GM21825 (cell line): ENCODE results near the gene KAZN.

Source experiments
- ATAC-seq: cut with Tn5 transposase; IDR thresholded peaks from one replicate; pipeline ENCODE4 v1.9.1; 2021; ENCODE audit warnings: mild to moderate bottlenecking, moderate library complexity; ENCODE audit not compliant: unreplicated experiment

KAZN gene

DNA sequence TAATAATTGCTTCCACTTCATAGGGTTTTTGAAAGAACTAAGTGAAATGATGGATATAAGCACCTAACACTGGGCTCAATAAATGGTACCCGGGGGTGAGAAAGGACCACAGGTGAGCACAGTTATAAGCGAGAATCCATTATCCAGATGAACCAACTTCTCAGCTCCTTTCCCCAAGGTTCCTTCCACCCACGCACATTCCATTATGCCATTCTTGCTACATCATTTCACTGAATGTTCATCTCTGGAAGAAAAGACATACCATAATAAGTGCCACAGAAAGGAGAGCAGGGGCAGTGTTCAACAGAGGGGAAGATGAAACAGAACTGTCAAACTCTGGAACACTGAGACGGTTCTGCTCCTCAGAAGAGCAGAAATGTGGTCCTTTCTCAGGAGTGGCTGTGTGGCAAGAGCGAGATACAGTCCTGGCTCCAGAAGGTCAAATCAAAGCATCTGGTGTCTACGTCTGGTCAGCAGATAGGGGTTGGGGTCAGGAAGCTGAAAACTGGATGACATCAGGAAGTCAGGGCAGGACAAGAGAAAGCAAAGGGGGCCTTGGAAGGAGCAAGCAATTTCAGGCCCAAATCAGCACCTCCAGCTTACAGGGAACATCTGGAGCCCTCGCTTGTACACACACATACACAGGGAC, 299.6 kb downstream of the KAZN start:
- ATAC-seq = no peak

DNA sequence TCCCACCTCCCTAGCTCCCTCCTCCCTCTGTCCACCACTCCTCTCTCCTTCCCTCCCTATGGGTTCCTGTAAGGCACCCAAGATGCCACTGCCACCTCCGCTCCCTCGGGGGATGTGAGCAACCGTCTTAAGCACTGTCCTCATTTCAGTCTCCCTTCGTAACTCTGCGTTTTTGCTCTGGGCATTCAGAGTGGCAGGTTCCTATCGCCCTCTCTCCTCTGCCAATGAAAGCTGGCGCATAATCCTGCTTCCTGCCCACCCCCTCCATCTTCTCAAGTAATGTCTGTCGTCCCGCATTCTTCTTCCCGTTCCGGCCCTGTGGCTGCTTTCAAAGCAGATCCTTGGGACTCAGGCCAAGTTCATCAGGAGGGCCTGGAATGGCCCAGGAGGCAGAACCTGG, 301.2 kb downstream of the KAZN start:
- no peak for ATAC-seq

DNA sequence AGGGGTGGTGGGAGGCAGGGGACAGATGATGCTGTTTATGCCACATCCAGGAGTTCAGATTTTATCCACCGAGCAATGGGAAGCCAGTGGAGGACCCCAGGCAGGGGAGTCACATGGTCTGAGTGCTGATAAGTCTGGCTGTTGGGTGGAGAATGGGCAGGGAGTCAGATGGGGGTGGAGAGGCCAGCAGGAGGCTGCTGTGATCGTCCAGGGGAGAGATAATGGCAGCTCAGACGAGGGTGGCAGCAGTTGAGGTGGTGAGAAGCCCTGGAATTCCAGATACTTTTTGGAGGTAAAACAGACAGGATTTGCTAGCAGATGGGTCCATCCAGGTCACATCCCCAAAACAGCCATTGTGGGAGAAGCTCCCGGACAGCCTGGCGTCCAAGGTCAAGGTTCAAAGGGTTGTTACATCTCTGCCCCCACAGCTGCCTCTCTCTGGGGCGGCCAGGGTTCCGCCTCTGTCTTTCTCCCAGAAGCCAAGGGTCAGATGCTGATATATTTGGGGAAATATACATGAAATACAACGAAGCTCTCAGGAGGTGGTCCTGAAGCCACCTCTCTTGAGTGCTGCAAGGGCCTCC, 303.0 kb downstream of the KAZN start:
- no peak for ATAC-seq

DNA sequence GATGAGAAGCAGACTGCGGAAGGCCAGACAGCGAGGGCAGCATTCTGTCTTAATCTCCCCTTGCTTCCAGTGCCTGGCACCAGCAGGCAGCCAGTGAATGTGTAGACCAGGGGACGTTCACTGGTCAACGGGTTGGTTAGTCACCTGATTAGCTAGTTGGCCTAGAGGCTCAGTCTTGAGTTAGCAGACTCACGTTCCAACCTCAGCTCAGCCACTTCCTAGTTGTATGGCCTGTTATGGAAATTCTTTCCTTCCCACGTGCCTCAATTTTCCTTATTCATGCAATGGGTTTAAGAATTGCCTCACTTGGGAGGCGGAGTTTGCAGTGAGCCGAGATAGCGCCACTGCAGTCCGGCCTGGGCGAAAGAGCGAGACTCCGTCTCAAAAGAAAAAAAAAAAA, 305.4 kb downstream of the KAZN start:
- ATAC-seq = no peak

DNA sequence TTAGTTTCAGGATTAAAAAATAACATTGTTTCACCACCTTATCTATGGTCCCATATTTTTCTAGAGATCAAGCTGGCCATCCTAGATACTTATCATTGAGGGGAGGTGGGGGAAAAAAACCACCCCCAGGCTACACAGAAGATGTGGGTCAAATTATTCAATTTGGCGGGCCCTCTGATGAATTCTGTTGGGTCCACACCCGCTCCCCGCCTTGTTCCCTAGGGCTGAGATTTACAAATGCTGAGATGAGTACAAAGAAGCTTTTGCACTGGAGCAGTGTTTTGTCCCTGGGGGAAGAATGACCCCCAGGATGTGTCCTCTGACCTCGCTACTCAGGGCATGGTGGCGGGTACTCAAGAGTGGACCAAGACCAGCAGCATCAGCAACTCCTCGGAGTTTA, 308.2 kb downstream of the KAZN start:
- no peak for ATAC-seq

DNA sequence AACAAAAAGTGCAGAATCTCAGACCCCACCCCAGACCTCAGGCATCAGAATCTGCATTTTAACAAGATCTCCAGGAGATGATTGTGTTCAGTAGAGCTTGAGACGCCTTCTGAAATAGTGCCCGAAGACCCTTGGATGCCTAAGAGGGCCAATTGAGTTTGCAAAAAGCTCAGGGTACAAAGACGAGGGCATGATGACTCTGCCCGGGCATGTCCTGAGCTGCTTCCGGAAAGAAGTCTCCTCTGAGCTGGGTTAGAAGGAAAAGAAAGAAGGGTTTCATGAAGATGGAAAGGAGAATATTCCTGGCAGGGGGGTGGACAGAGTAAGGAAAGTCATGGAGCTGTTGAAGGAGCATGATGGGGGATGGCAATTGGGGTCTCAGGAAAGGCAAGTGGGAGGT, 308.9 kb downstream of the KAZN start:
- ATAC-seq = no peak

DNA sequence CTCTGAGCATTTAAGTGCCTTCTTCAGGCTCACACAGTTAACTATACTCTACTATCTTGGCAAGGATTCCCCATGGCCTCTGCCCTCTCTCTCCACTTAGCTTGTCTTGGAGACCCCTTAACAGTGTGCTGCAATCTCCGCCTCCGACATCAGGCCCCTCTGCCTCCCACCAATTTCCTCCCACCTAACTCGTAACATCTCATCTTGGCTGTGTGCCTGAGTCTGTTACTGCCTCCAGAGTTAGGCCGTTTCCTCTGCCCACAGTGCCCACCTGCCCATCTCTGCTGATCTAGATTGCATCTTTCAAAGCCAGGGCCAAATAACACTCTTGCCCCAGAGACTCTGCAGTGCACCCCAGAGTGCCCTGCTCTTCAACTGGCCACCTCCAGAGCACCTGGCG, 310.8 kb downstream of the KAZN start:
- ATAC-seq = no peak

DNA sequence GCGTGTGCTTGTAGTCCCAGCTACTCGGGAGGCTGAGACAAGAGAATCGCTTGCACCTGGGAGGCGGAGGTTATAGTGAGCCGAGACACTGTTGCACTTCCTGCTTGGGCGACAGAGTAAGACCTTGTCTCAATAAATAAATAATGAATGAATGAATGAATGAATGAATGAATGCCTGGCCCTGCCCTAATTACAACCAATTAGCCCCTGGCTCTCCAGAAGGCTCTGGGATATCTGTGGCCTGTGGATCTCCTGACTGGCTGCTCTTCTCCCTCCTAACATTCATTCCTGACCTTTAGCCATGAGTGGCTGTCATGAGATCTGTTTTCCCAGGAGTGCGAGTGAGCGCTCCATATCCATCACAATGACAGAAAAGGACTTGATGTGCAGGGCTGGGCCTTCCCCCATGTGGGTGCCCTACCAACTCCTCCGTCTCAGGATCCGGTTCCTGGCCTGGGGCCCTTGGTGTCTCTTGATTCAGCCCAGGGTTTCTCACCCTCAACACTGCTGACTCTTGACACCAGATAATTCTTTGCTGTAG, 311.5 kb downstream of the KAZN start:
- ATAC-seq = no peak

DNA sequence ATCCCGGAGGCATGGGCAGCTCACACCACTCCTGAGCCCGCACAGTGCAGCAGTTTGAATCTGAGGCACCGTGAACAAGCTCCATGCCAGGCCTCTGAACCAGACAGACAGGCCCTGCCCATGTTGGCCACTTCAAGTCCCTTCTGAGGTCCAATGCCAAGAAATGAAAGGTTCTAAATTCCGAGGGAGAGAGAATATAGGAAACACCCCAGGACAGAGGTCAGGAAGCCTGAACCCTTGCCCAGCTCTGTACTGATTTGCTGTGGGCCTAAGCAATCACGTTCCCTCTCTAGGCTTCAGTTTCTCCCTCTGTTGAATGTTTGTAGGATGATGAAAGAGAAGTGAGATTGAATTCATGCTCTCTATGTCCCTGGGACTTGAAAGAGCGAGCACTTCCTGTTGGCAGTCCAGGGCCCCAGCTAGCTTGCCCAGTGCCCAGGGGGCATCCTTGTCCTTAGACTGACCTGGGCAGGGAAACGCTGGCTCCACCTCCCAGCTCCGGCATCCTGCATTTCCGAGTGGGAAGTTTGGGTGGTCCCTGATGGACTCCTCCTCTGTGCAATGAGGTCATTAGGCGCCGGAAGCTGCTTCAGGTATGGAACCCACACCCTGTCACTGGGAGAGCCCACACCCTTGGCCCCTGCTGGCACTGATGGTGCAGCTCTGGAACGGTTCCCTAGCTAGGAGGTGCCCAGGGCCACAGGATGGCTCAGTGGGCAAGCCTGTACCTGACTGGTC, 312.7 kb downstream of the KAZN start:
- no peak for ATAC-seq

DNA sequence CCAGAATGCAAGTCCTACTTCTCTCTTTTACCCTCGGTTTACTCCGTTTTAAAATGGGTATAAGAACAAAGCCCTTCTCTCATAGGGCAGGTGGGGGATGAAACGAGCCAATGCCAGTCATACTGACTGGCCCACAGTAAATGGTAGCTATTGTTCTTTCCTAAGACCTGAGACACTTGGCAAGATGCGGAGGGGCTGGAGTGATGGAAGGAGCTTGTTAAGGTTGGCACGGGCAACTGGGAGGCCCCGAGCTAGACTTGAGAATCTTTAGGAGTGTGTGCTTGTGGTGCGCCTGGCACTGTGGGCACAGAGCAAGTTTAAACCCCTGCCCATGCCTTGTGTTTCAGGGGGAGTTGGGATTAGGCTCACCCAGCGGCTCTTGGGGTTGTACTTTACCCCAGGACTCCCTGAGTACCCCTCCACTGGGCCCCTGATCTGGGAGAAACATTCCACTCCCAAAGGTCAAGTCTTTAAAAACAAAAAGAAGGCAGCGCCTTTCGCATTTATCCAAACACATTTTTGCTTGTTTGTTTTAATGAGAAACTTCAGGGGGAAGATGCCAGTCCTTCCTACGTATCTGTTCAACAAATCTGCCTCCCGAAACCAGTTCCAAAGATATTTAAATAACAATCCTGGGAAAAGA, 314.5 kb downstream of the KAZN start:
- ATAC-seq = no peak

DNA sequence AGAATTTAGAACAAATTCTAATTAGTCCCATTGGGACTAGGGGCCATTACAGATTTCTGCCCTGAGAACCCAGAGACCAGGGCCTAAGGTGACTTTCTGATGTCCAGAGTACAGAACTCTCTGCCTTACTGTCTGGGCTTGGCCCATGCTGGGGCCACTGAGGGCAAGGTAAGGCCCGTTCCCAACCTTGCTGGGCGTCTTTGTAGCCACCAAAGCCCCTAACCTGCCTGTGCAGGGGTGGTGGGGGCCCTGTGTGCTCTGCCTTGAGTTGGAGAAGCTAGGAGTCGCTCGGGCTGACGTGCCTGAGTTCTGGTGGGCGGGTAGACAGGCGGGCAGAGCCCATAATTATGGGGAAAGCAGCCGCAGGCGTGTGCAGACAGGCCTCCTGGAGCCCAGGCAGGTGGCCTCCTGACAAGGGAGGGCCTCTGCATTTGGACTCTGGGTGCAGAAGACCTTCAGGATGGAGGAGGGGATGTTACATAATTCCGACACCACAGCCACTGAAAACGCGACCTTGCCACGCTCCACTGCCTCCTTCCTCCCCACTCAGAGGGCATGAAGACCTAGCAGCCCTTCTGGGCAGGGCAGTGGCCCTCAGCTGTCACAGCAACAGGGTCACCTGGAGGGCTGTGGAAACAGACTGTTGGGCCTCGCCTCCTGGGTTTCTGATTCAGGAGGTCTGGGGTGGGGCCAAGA, 315.1 kb downstream of the KAZN start:
- no peak for ATAC-seq

DNA sequence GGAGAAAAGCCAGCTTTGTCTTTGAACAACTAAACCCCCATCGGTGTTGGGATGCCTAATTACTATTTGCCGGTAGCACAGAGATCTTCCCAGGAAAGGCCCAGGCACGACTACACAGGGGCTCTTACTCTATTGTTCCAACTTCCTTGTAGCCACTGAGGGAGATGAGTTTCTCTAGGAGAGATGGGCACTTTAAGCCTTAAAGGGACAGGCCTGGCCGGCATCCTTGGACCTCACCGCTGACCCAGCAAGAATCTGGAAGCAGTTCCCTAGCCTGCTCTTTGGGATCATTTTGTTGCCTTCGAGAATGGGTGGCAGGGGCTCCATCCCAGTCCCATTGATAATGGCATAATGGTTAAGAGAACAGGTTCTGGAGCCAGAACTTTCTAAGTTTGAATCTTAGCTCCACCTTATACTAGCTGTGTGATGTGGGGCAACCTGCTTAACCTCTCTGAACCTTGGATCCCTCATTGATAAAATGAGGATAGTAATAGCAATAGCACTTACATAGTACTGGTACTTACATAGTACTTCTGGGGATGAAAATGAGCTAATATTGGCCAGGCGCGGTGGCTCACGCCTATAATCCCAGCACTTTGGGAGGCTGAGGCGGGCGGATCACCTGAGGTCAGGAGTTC, 316.0 kb downstream of the KAZN start:
- no peak for ATAC-seq

DNA sequence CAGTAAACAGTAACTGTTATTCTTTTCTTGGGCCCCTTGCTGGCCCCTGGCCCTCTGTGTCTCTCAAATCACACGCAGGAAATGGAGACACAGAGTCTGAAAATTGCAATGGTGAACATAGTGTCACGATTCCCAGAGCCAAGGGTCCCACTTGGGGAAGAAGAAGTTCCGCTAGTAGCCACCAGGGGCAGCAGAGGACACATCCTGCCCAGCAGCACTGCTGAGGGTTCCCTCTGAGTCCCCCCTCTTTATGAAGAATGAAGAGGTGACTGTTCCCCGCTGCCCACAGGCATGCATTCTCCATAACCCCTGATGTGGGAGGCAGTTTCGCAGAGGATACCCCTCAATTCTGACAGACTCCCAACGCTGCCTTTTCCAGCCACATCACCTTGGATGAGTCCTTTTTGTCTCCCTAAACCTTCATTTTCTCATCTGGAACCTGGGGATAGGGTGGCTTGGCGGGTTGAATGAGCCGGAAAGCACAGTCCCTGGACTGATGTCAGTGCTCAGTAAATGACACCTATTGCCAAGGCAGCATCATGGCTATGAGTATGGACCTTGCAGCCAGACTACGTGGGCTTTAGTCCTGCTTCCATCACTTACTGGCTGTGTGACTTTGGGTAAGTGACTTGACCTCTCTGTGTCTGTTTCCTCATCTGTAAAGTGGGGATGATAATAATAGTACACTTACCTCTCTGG, 317.0 kb downstream of the KAZN start:
- no peak for ATAC-seq

DNA sequence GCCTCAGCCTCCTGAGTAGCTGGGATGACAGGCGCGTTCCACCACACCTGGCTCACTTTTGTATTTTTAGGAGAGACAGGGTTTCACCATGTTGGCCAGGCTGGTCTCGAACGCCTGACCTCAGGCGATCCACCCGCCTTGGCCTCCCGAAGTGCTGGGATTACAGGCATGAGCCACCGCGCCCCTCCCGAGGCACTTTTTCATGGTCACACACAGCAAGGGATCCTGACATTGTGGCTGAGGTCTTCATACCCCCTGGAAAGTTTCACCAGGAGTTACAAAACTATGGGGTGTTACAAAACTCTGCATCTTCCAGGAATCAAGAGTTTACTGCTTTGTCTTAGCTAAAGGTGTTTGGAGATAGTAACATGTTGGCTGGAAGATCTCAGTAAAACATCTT, 320.8 kb downstream of the KAZN start:
- ATAC-seq = no peak

DNA sequence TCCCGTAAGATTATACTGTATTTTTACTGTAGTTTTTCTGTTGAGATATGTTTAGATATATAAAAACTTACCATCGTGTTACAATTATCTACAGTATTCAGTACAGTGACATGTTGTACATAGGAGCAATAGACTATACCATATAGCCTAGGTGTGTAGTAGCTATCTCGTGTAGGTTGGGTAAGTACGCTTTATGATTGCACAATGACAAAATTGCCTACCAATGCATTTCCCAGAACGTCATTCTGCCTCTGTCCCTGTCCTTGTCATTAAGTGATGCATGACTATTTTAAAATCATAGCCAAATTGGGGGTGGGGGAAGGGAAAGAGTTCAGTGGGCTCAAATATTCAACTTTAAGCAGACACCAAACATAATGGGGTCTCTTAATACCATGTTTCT, 321.3 kb downstream of the KAZN start:
- ATAC-seq = no peak

DNA sequence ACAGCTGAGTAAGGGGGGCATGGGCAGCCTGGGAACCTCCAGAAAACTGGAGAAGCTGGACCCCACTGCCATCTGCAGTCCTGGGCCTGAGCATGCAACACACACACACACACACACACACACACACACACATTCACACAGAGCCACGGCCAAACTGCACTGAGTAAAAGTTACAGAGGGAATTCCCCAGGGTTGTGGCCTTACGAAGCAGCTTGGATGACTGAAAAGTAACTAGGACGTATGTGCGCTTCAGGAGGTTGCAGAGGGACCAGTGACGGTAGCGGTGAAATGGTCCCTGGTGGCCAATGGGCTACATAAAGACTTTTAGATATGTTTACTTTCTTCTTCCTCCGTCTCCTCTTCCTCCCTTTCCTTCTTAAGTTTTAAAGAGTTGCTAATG, 322.6 kb downstream of the KAZN start:
- ATAC-seq = no peak

DNA sequence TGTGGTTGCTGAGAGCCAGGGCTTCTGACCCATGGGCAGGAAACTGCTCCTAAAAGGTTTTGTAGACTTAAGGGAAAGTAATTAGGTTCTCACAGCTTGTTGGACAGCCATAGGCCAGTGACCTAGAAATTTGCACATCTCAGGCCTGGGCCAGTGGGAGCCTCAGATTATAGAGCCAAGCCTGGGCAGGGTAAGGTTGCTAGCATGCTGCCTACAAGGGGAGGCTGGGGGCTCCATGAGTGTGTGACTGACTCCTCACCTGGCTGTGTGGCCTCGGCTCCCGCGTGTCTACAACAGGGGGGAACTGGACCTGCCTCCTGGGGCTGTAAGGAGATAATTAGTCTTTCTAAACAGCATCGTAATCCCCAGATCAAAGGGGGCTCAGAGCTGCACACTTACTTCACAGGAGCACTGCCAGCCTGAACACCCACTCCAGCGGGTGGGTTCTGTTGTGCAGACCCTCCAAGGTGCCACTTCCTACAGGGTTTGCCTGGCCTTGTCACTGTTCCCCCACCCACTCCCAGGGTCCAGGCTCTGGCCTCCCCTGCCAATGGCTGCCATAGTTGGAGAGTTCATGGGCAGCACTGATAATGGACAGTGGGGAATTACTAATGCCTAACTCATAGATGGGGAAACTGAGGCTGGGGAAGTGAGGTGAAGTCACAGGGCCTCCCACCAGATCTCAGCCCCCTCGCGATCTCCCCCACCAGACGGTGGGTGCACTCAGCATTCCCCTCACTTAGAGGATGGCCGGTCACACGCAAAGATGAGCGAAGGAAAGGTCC, 324.6 kb downstream of the KAZN start:
- ATAC-seq = no peak

DNA sequence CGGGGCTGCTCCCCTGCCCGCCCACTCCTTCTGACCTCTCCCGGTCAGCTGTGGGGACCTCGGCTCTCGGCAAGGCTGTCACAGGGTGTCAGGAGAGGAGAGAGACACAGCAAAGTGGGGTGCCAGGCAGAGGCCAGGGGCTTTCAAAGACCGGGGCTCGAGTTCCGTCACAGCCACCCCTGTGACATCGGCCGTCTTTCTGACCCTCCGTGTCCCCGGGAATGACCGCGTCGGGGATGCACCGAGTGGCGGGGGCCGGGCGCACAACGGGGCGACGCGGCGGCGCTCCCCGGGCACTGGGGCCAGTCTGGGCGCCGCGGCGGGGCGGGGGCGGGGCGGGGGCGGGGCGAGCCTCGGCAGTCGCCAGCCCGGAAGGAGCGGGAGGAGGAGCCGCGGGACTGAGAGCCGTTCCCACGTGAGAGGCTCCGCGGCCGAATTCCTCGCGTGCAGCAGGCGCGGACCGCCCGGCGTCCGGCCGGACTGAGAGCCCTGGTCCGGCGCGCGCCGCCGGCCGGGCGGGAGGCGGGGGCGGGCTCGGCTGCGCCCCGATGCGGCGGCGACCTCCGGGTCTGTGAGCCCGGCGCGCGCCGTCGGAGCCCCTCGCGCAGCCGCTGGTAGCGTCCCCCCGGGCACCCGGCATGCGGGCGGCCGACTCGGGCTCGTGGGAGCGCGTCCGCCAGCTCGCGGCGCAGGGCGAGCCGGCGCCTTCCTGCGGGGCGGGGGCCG, 325.4 kb downstream of the KAZN start:
- no peak for ATAC-seq
